Right lobe of liver (tissue), 4 donors: Measurements from ENCODE around the gene PLAC9.

Source experiments
- POLR2A ChIP-seq: fragments of 450-650 bp; IDR thresholded peaks from one replicate; pipeline ENCODE4 v1.6.1; 2017; ENCODE audit warnings: antibody characterized with exemption, mild to moderate bottlenecking
- TF ChIP-seq, protein P1 (sequence below), 4 donors: fragments of 200-600 bp in 3 of 4; fragments of 450-650 bp in 1 of 4; IDR thresholded peaks; one replicate each; pipeline versions ENCODE4 v1.5.1 to v1.8.0; 2016 to 2022; ENCODE audit warnings: antibody characterized with exemption in 4 of 4, mild to moderate bottlenecking in 2 of 4
- donor health status: DM: no; HTN: no; CAD: no.
- donor health status: DM: no; HTN: no; CAD: no.
- donor health status: DM: no; HTN: yes; CAD: no.

DNA sequence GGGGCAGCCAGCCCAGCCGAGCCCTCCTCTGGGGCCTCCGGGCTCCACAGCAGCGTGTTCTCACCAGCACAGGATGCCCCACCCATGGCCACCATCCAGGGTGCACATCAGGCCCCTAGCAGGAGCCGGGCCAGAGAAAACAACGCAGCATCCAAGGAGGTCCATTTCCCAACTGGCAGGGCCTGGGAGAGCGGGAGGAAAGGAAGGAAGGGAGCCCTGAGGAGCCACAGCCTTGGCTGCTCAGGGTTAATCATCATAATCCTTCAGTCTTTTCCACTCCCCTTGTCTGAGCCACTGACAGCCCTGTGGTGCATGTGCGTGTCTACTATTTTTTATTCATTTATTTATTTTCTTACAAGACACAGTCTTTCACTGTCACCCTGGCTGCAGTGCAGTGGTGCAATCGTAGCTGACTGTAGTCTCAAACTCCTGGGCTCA lies 3.6 kb downstream of the PLAC9 start:
- TF ChIP-seq, protein P1, sequence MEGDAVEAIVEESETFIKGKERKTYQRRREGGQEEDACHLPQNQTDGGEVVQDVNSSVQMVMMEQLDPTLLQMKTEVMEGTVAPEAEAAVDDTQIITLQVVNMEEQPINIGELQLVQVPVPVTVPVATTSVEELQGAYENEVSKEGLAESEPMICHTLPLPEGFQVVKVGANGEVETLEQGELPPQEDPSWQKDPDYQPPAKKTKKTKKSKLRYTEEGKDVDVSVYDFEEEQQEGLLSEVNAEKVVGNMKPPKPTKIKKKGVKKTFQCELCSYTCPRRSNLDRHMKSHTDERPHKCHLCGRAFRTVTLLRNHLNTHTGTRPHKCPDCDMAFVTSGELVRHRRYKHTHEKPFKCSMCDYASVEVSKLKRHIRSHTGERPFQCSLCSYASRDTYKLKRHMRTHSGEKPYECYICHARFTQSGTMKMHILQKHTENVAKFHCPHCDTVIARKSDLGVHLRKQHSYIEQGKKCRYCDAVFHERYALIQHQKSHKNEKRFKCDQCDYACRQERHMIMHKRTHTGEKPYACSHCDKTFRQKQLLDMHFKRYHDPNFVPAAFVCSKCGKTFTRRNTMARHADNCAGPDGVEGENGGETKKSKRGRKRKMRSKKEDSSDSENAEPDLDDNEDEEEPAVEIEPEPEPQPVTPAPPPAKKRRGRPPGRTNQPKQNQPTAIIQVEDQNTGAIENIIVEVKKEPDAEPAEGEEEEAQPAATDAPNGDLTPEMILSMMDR (IDR thresholded peaks at IDR 0.05) = no peak
- no peak for TF ChIP-seq POLR2A
